IMR-90 (cell line): ENCODE results near the gene MFSD2B. TPM values are rescaled to one million over a fixed set of nuclear protein-coding genes. Genes with fewer than 3 reads are reported as not detected.
A peak's percentile ranks its signal among the peaks of the same experiment; 100 is the strongest.

ENCODE experiments used
- ATAC-seq: fragments of 200-7000 bp; cut with Tn5 transposase; 2 replicates; pipeline ENCODE4 v1.9.1; 2020; ENCODE audit warnings: low read depth, mild to moderate bottlenecking, moderate library complexity
- BruUV-seq: library from RNA; stranded (reverse); fragments of 400-500 nt; replicated peaks from 2 replicates; lab custom pipeline; 2021; lab: Mats Ljungman, UMichigan
- CTCF ChIA-PET: fragments of 300-600 bp; formaldehyde crosslinking; extraction: SDS; loops from one replicate; lab custom pipeline; 2021; ENCODE audit warnings: antibody characterized with exemption; lab: Yijun Ruan, JAX
- POLR2A ChIA-PET: fragments of 300-600 bp; sonication (Branson Sonifier 250); formaldehyde crosslinking; loops from one replicate; lab custom pipeline; 2022; ENCODE audit warnings: antibody characterized with exemption; ENCODE audit not compliant: unreplicated experiment; lab: Charles Lee
- DNase-seq: peaks from one replicate; pipeline ENCODE4 v3.0.0; 2013
- H2AFZ ChIP-seq: replicated peaks from 2 replicates; pipeline ENCODE3; 2013; ENCODE audit warnings: low read length, mild to moderate bottlenecking; ENCODE audit not compliant: poor library complexity
- H2AK5ac ChIP-seq: 2 replicates; pipeline ENCODE4 v1.6.1; 2013; ENCODE audit warnings: low read depth, low read length, inconsistent platforms
- H2AK9ac ChIP-seq: replicated peaks from 2 replicates; pipeline ENCODE3; 2013; ENCODE audit warnings: mild to moderate bottlenecking, low read depth, low read length, moderate library complexity; ENCODE audit not compliant: poor library complexity
- H2BK120ac ChIP-seq: 2 replicates; pipeline ENCODE4 v1.6.1; 2013; ENCODE audit warnings: low read depth, low read length, inconsistent platforms
- H2BK15ac ChIP-seq: 3 replicates; pipeline ENCODE4 v1.6.1; 2013; ENCODE audit warnings: low read depth, low read length, inconsistent platforms
- H2BK20ac ChIP-seq: 2 replicates; pipeline ENCODE4 v1.6.1; 2013; ENCODE audit warnings: low read depth, mild to moderate bottlenecking, inconsistent platforms, low read length, moderate library complexity
- H2BK5ac ChIP-seq: 2 replicates; pipeline ENCODE4 v1.6.1; 2013; ENCODE audit warnings: mild to moderate bottlenecking, low read depth, low read length, inconsistent platforms; ENCODE audit not compliant: poor library complexity, severe bottlenecking
- H3K14ac ChIP-seq: replicated peaks from 2 replicates; pipeline ENCODE4 v1.6.1; 2013; ENCODE audit warnings: low read depth, low read length, inconsistent platforms
- H3K18ac ChIP-seq: 2 replicates; pipeline ENCODE4 v1.6.1; 2013; ENCODE audit warnings: low read depth, low read length, control low read depth
- H3K23ac ChIP-seq: 2 replicates; pipeline ENCODE4 v1.6.1; 2013; ENCODE audit warnings: low read depth, low read length, inconsistent platforms
- H3K27ac ChIP-seq: 2 replicates; pipeline ENCODE4 v1.5.1; 2013; ENCODE audit warnings: mild to moderate bottlenecking, control low read depth, low read length; ENCODE audit not compliant: insufficient read depth
- H3K27me3 ChIP-seq: 2 replicates; pipeline ENCODE4 v1.6.1; 2013; ENCODE audit warnings: low read length; ENCODE audit not compliant: control insufficient read depth, insufficient read depth
- H3K36me3 ChIP-seq: 2 replicates; pipeline ENCODE4 v1.6.1; 2013; ENCODE audit warnings: low read length, mixed read lengths; ENCODE audit not compliant: control insufficient read depth, insufficient read depth
- H3K4ac ChIP-seq: 2 replicates; pipeline ENCODE4 v1.6.1; 2013; ENCODE audit warnings: low read depth, low read length, inconsistent platforms
- H3K4me1 ChIP-seq: 2 replicates; pipeline ENCODE4 v1.6.1; 2013; ENCODE audit warnings: low read length, mixed read lengths; ENCODE audit not compliant: control insufficient read depth, insufficient read depth
- H3K4me2 ChIP-seq: 2 replicates; pipeline ENCODE4 v1.6.1; 2013; ENCODE audit warnings: low read depth, mild to moderate bottlenecking, control low read depth, low read length, moderate library complexity
- H3K4me3 ChIP-seq: 2 replicates; pipeline ENCODE4 v1.5.1; 2013; ENCODE audit warnings: low read depth, mild to moderate bottlenecking, control low read depth, low read length, moderate library complexity; ENCODE audit not compliant: insufficient read depth
- H3K56ac ChIP-seq: 2 replicates; pipeline ENCODE4 v1.6.1; 2013; ENCODE audit warnings: low read length, inconsistent platforms; ENCODE audit not compliant: insufficient read depth; ENCODE audit errors: extremely low read depth
- H3K79me1 ChIP-seq, 2 experiments: 2 replicates each; pipeline ENCODE4 v1.6.1; 2013; ENCODE audit warnings: low read length in 2 of 2, inconsistent platforms in 1 of 2, low read depth in 1 of 2
- H3K9ac ChIP-seq: 2 replicates; pipeline ENCODE4 v1.6.1; 2013; ENCODE audit warnings: low read depth, low read length, control low read depth
- H3K9me1 ChIP-seq: 2 replicates; pipeline ENCODE4 v1.6.1; 2013; ENCODE audit warnings: low read length, inconsistent platforms; ENCODE audit not compliant: insufficient read depth
- H3K9me3 ChIP-seq: 2 replicates; pipeline ENCODE4 v1.6.1; 2013; ENCODE audit warnings: low read length; ENCODE audit not compliant: control insufficient read depth, insufficient read depth
- H4K20me1 ChIP-seq: 2 replicates; pipeline ENCODE4 v1.6.1; 2013; ENCODE audit warnings: low read length, inconsistent platforms; ENCODE audit not compliant: insufficient read depth
- H4K5ac ChIP-seq: 2 replicates; pipeline ENCODE4 v1.6.1; 2013; ENCODE audit warnings: mild to moderate bottlenecking, low read depth, low read length, control low read depth
- H4K8ac ChIP-seq, 2 experiments: 2 replicates each; pipeline ENCODE4 v1.6.1; 2013; ENCODE audit warnings: low read depth in 2 of 2, low read length in 2 of 2, control low read depth in 1 of 2, inconsistent platforms in 1 of 2
- H4K91ac ChIP-seq: 2 replicates; pipeline ENCODE4 v1.6.1; 2013; ENCODE audit warnings: low read depth, low read length, inconsistent platforms; ENCODE audit not compliant: insufficient read depth
- BHLHE40 ChIP-seq: fragments of 150-350 bp; IDR thresholded peaks from 2 replicates; pipeline ENCODE4 v1.6.1; 2016; ENCODE audit warnings: mild to moderate bottlenecking, low read depth, low read length
- CEBPB ChIP-seq: IDR thresholded peaks from 2 replicates; pipeline ENCODE4 v1.6.1; 2012; ENCODE audit warnings: low read depth, low read length, improper control_type of control experiment
- ELK1 ChIP-seq: fragments of 150-350 bp; IDR thresholded peaks from 2 replicates; pipeline ENCODE4 v1.6.1; 2016; ENCODE audit warnings: low read depth, mild to moderate bottlenecking, low read length, moderate library complexity, borderline replicate concordance
- POLR2A ChIP-seq: IDR thresholded peaks from 2 replicates; pipeline ENCODE4 v1.6.1; 2012; ENCODE audit warnings: mild to moderate bottlenecking, low read depth, low read length
- RAD21 ChIP-seq: IDR thresholded peaks from 2 replicates; pipeline ENCODE4 v1.6.1; 2012; ENCODE audit warnings: low read length, improper control_type of control experiment
- SMC3 ChIP-seq: fragments of 150-350 bp; IDR thresholded peaks from 2 replicates; pipeline ENCODE4 v1.6.1; 2016; ENCODE audit warnings: low read depth, mild to moderate bottlenecking, antibody characterized with exemption, low read length, moderate library complexity
- WGBS, 2 experiments: methylation state at CpG; one replicate each; pipeline versions ENCODE4 v1.1.5 to v1.1.7; 2013; ENCODE audit warnings: missing lambda C conversion rate in 2 of 2; ENCODE audit not compliant: insufficient read length in 1 of 2; ENCODE audit errors: extremely low coverage in 2 of 2; 5-methylcytosine and 5-hydroxymethylcytosine counted together
- dilution Hi-C: fragments of 300-500 bp; cut with HindIII; formaldehyde crosslinking; loops from one replicate; pipeline ENCODE4 v1.14.3; 2018; ENCODE audit warnings: low sequenced_read_pairs; ENCODE audit not compliant: unreplicated experiment
- in situ Hi-C: fragments of 300-500 bp; cut with MboI; formaldehyde crosslinking; loops from 3 replicates; pipeline ENCODE4 v1.14.3; 2019; ENCODE audit warnings: low sequenced_read_pairs, inconsistent platforms, mixed read lengths
- intact Hi-C: fragments of 100-400 bp; cut with micrococcal nuclease; formaldehyde crosslinking; loops from 2 replicates; pipeline ENCODE4 v1.10.0; 2022
- polyA plus RNA-seq, 3 experiments: library from polyadenylated mRNA; depleted of rRNA; stranded (reverse); fragments of >200 nt; gene quantifications; 2 replicates each; pipeline ENCODE4 v1.2.3, GENCODE V29; 2012; ENCODE audit warnings: low replicate concordance in 1 of 3
- total RNA-seq: library from RNA; depleted of rRNA; stranded (reverse); fragments of >200 nt; gene quantifications from 2 replicates; pipeline ENCODE4 v1.2.3, GENCODE V29; 2012
- TF ChIP-seq, protein P1 (sequence below): conservative IDR thresholded peaks from 2 replicates; pipeline ENCODE4 v1.5.1; 2012; ENCODE audit warnings: mild to moderate bottlenecking, low read depth, low read length, improper control_type of control experiment

The MFSD2B gene
- total and polyA plus RNA-seq, 2 of the 4 experiments (the other 2 are of a cell fraction), result 0.05 TPM; not detected in 1

DNA sequence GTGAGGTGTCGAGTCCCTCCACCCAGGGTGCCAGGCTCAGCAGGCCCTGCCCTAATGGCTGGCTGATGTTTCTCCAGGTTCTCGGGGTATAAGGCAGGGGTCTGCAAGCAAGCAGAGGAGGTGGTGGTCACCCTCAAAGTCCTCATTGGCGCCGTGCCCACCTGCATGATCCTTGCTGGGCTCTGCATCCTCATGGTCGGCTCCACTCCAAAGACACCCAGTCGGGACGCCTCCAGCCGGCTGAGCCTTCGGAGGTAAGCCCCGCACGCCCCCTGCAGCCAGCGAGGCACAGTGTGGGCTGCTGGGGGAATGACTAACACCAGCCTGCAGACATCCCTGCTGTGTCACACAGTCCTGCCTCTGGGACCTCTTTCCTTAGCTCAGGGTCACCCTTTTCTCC is 14.1 kb downstream of the MFSD2B start:
- POLR2A ChIA-PET, result no interaction called here
- no peak for TF ChIP-seq POLR2A
- TF ChIP-seq SMC3, result peak; percentile 38
- TF ChIP-seq CEBPB, result no peak
- TF ChIP-seq BHLHE40, result no peak
- TF ChIP-seq RAD21, result peak; percentile 68
- TF ChIP-seq, protein P1, sequence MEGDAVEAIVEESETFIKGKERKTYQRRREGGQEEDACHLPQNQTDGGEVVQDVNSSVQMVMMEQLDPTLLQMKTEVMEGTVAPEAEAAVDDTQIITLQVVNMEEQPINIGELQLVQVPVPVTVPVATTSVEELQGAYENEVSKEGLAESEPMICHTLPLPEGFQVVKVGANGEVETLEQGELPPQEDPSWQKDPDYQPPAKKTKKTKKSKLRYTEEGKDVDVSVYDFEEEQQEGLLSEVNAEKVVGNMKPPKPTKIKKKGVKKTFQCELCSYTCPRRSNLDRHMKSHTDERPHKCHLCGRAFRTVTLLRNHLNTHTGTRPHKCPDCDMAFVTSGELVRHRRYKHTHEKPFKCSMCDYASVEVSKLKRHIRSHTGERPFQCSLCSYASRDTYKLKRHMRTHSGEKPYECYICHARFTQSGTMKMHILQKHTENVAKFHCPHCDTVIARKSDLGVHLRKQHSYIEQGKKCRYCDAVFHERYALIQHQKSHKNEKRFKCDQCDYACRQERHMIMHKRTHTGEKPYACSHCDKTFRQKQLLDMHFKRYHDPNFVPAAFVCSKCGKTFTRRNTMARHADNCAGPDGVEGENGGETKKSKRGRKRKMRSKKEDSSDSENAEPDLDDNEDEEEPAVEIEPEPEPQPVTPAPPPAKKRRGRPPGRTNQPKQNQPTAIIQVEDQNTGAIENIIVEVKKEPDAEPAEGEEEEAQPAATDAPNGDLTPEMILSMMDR, result peak; percentile 59
- TF ChIP-seq ELK1, result no peak
- peaks cover 0 to 12% of the 10 kb centered on the region in 2 experiments; a peak in 2 of 4 replicates for H3K79me1 ChIP-seq
- H3K27me3 ChIP-seq, result no peaks in the 10 kb centered on the region
- H2BK120ac ChIP-seq, result no peak overlapping the region
- H3K27ac ChIP-seq, result no peak overlapping the region
- no peak overlapping the region for H3K18ac ChIP-seq
- peaks cover 11% of the 10 kb centered on the region for H3K36me3 ChIP-seq
- H2BK15ac ChIP-seq, result no peak overlapping the region
- no peak overlapping the region for H3K14ac ChIP-seq
- no peak overlapping the region for H3K4ac ChIP-seq
- no peak overlapping the region for H3K9ac ChIP-seq
- H3K9me3 ChIP-seq, result no peaks in the 10 kb centered on the region
- no peak overlapping the region for H2BK5ac ChIP-seq
- H2AK5ac ChIP-seq, result no peak overlapping the region
- dilution Hi-C loops (no loop called here), intact Hi-C loops (no loop called here), in situ Hi-C loops (no loop called here)
- no TSS peak for BruUV-seq
- no peak overlapping the region for H4K8ac ChIP-seq
- no peak overlapping the region for H4K5ac ChIP-seq
- 59% methylated on average over 12 of the region's 12 CpGs; no CpG with 5 or more reads in 1 of the 2 experiments for WGBS, 2 experiments
- peak overlapping the region; percentile 3 for H2AK9ac ChIP-seq
- ATAC-seq, result peak; percentile 85
- CTCF ChIA-PET, result no interaction called here
- no peaks in the 10 kb centered on the region for H3K4me1 ChIP-seq
- no peaks in the 10 kb centered on the region; the same call in 1 of the 2 replicates for H4K20me1 ChIP-seq
- no peak overlapping the region for H4K91ac ChIP-seq
- peak overlapping the region; percentile 71 for H2AFZ ChIP-seq
- no peak overlapping the region for H3K23ac ChIP-seq
- H3K4me3 ChIP-seq, result no peak overlapping the region
- H3K9me1 ChIP-seq, result 0 out of 2 replicates have a peak, but pooled peaks cover 9% of the 10 kb centered on the region
- no peak overlapping the region for H3K56ac ChIP-seq
- H3K4me2 ChIP-seq, result no peak overlapping the region
- peak; percentile 36 for DNase-seq
- H2BK20ac ChIP-seq, result no peak overlapping the region
